Loucy (cell line): ENCODE results near the gene CPVL.

Experiments
- H2AFZ ChIP-seq: fragments of 200-600 bp; sonication (generic); 2 replicates; pipeline ENCODE4 v1.6.0; 2016; ENCODE audit warnings: antibody characterized with exemption, mild to moderate bottlenecking, low read length, moderate library complexity
- H3F3A ChIP-seq: fragments of 200-600 bp; 2 replicates; pipeline ENCODE4 v1.6.0; 2016; ENCODE audit warnings: antibody characterized with exemption, low read depth, mild to moderate bottlenecking
- H3K27me3 ChIP-seq: fragments of 200-600 bp; sonication (generic); 2 replicates; pipeline ENCODE4 v1.6.1; 2014; ENCODE audit warnings: low read length, mild to moderate bottlenecking; ENCODE audit not compliant: insufficient read depth, poor library complexity, severe bottlenecking
- H3K36me3 ChIP-seq: fragments of 200-600 bp; sonication (generic); 2 replicates; pipeline ENCODE4 v1.6.1; 2016; ENCODE audit warnings: low read length; ENCODE audit not compliant: insufficient read depth
- H3K4me1 ChIP-seq: fragments of 200-600 bp; sonication (generic); 2 replicates; pipeline ENCODE4 v1.5.1; 2014; ENCODE audit warnings: low read length, mild to moderate bottlenecking; ENCODE audit not compliant: insufficient read depth, poor library complexity, severe bottlenecking
- H3K4me2 ChIP-seq: fragments of 200-600 bp; sonication (generic); 2 replicates; pipeline ENCODE4 v1.6.0; 2014; ENCODE audit warnings: antibody characterized with exemption, low read length, low read depth, mild to moderate bottlenecking; ENCODE audit not compliant: poor library complexity, severe bottlenecking
- H3K4me3 ChIP-seq: fragments of 200-600 bp; sonication (generic); 2 replicates; pipeline ENCODE4 v1.5.1; 2014; ENCODE audit warnings: low read length, mild to moderate bottlenecking, mixed read lengths; ENCODE audit not compliant: poor library complexity, severe bottlenecking
- H3K79me2 ChIP-seq: fragments of 200-600 bp; sonication (generic); 2 replicates; pipeline ENCODE4 v1.6.1; 2014; ENCODE audit warnings: low read length; ENCODE audit not compliant: insufficient read depth
- H3K9ac ChIP-seq: fragments of 200-600 bp; sonication (generic); 2 replicates; pipeline ENCODE4 v1.6.0; 2014; ENCODE audit warnings: mild to moderate bottlenecking, low read depth, low read length, moderate library complexity; ENCODE audit not compliant: poor library complexity, severe bottlenecking
- H3K9me2 ChIP-seq: fragments of 200-600 bp; sonication (generic); replicated peaks from 2 replicates; pipeline ENCODE4 v1.6.1; 2016; ENCODE audit warnings: low read depth, low read length, mixed read lengths
- H3K9me3 ChIP-seq: fragments of 200-600 bp; sonication (generic); 2 replicates; pipeline ENCODE4 v1.6.1; 2014; ENCODE audit warnings: mild to moderate bottlenecking, antibody characterized with exemption, low read length, low read depth; ENCODE audit not compliant: insufficient read depth
- H4K20me1 ChIP-seq: fragments of 200-600 bp; sonication (generic); 2 replicates; pipeline ENCODE4 v1.6.0; 2014; ENCODE audit warnings: antibody characterized with exemption, low read length, mild to moderate bottlenecking; ENCODE audit not compliant: insufficient read depth, poor library complexity, severe bottlenecking
- CTCF ChIP-seq: fragments of 200-600 bp; sonication (generic); conservative IDR thresholded peaks from 2 replicates; pipeline ENCODE4 v1.5.1; 2014; ENCODE audit warnings: mild to moderate bottlenecking, antibody characterized with exemption, low read length
- EZH2phosphoT487 ChIP-seq: fragments of 200-600 bp; IDR thresholded peaks from 2 replicates; pipeline ENCODE4 v1.6.1; 2018; ENCODE audit warnings: antibody characterized with exemption, mild to moderate bottlenecking, moderate library complexity, borderline replicate concordance

CPVL gene

GRCh38 chr7:29147821-29148220 is 1.5 kb upstream of the CPVL start:
- TF ChIP-seq EZH2phosphoT487 (no peak), CTCF (no peak)

DNA sequence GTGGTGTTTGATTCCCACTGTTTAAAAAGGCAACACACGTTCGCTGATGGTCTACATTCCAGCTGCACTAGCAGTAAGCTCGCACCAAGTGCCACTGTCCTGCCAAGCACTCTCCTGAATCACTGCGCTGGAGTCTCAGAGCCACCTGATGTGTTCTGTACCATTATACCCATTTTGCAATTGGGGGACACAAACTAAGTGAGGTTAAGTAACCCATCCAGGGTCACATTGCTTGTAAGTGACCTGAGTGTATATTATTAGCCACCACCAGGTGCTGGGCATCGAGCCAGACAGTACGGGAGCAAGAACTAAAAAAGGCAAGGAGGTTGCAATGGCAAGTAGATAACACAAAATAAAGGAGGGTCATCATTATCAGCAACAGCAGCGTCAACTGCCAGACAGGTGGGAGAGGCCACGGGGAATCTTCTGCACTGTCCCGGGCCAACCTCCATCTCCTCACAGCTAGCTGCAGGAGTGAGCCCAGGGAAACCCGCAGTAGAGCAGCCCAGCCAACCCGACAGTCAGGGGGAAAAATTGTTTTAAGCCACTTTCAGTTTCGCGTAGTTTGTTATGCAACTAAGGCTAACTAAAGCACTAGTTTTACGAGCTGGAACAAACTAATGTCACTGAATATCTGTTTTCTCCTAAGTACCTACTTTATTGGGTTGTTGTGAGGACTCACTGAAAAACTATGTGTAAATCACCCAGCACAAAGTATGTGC is 712 bp upstream of the CPVL start:
- peak overlapping the region; percentile 72 for H3K4me3 ChIP-seq
- no peaks in the 10 kb centered on the region for H3K27me3 ChIP-seq
- no peaks in the 10 kb centered on the region for H3F3A ChIP-seq
- TF ChIP-seq EZH2phosphoT487, result no peak
- no peak for TF ChIP-seq CTCF
- H3K9me3 ChIP-seq, result no peaks in the 10 kb centered on the region
- H3K36me3 ChIP-seq, result no peaks in the 10 kb centered on the region
- H4K20me1 ChIP-seq, result no peaks in the 10 kb centered on the region
- no peaks in the 10 kb centered on the region for H3K9me2 ChIP-seq
- H2AFZ ChIP-seq, result peak overlapping the region; percentile 81
- no peaks in the 10 kb centered on the region for H3K79me2 ChIP-seq
- H3K4me1 ChIP-seq, result no peaks in the 10 kb centered on the region
- peak overlapping the region; percentile 69 for H3K9ac ChIP-seq
- H3K4me2 ChIP-seq, result peak overlapping the region; percentile 70

More at GRCh38 chr7:29147821-29148220, 1.5 kb upstream of the CPVL start:
- Histone ChIP-seq H3K79me2 (no peaks in the 10 kb centered on the region), H3F3A (no peaks in the 10 kb centered on the region), H3K27me3 (no peaks in the 10 kb centered on the region), H3K9me3 (no peaks in the 10 kb centered on the region), H3K9me2 (no peaks in the 10 kb centered on the region), H2AFZ (no peak overlapping the region), H3K4me3 (no peak overlapping the region), H3K4me1 (no peaks in the 10 kb centered on the region), H3K4me2 (no peak overlapping the region), H3K36me3 (no peaks in the 10 kb centered on the region), H4K20me1 (no peaks in the 10 kb centered on the region), H3K9ac (no peak overlapping the region)

DNA sequence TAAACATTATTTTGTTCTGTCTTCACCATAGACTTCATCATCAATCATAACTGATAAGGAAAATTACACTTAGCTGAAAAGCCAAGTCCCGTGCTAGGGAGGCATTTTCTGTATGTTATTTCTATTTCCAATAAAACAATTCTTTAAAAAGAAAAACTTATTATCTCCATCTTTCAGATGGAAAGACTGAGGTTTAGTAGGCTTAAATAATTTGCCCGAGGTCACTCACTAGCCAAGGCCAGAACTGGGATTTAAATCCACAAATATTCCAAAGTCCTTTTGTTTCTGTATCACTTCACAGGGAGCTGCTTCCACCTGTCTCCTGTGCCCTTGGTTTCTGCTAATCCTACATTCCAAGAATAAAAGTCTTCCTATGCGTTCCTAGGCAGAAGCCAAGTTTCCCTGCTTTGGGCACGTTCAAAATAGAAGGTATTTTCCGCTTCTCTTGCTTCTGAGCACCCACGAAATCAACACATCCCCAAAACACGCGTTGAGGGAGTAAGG is 732 bp downstream of the CPVL start:
- Histone ChIP-seq H3K9me3 (no peaks in the 10 kb centered on the region), H2AFZ (peak overlapping the region; percentile 81), H3K27me3 (no peaks in the 10 kb centered on the region), H3K4me1 (no peaks in the 10 kb centered on the region), H3K4me3 (peak overlapping the region; percentile 72), H4K20me1 (no peaks in the 10 kb centered on the region), H3F3A (no peaks in the 10 kb centered on the region), H3K36me3 (no peaks in the 10 kb centered on the region), H3K9ac (peak overlapping the region; percentile 69), H3K79me2 (no peaks in the 10 kb centered on the region), H3K9me2 (no peaks in the 10 kb centered on the region), H3K4me2 (peak overlapping the region; percentile 70)
- TF ChIP-seq EZH2phosphoT487, result no peak
- TF ChIP-seq CTCF, result no peak
